Measurements from ENCODE around the gene PUM2.

DNA sequence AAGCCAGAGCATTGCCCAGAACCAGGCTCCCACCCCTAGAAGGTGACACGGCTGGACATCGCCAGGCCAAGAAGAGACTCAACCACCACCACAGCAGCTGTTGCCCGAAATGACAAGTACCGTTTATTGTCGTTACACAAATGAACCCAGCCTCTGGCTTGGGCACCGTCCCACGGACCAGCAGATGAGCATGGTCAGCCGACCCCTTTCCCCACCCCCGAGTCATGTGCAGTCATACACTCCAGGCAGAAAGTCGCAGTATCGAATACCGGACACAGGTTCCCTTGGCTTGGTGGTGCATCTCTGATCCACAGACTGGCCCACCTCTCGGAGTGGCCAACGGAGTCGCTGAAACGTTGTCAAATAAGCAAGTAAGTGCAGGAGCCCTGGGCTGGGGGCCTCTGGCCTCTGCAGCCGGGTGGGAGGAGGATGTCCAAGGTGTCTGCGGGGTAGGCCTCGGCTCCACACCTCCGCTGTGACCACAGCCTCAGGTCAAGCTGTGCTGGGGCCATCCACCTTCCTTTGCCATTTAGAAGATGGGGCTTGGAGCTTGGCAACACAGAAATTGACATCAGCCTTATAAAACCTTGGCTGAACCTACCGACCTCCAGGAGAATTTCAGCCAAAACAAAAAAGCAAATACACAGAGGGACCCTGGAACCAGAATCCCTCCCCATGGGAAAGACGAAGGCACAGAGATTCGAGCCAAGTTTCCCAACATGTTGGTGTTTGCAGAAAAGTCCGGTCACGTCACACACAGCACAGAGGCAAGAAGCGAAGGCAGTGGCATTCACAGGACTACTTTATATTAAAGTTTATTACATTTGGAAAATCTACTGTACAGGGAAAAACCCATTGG, 149.7 kb downstream of the PUM2 start:
- TF ChIP-seq, protein P1, sequence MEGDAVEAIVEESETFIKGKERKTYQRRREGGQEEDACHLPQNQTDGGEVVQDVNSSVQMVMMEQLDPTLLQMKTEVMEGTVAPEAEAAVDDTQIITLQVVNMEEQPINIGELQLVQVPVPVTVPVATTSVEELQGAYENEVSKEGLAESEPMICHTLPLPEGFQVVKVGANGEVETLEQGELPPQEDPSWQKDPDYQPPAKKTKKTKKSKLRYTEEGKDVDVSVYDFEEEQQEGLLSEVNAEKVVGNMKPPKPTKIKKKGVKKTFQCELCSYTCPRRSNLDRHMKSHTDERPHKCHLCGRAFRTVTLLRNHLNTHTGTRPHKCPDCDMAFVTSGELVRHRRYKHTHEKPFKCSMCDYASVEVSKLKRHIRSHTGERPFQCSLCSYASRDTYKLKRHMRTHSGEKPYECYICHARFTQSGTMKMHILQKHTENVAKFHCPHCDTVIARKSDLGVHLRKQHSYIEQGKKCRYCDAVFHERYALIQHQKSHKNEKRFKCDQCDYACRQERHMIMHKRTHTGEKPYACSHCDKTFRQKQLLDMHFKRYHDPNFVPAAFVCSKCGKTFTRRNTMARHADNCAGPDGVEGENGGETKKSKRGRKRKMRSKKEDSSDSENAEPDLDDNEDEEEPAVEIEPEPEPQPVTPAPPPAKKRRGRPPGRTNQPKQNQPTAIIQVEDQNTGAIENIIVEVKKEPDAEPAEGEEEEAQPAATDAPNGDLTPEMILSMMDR (IDR thresholded peaks at IDR 0.05), result no peak
- TF ChIP-seq POLR2AphosphoS5 (IDR thresholded peaks at IDR 0.05; ENCODE audit: low read depth, low read length) (no peak), SIN3A (IDR thresholded peaks at IDR 0.05; ENCODE audit: borderline replicate concordance, insufficient read depth, low read depth, low read length) (no peak)
